22Rv1 (cell line): Measurements from ENCODE around the gene MX2.

Experiments used
- H3K27ac ChIP-seq: fragments of 450-650 bp; 2 replicates; pipeline ENCODE4 v1.5.1; 2017
- ZFX ChIP-seq: fragments of 450-650 bp; IDR thresholded peaks from 2 replicates; pipeline ENCODE4 v1.6.1; 2017; ENCODE audit warnings: antibody characterized with exemption, borderline replicate concordance
- TF ChIP-seq, protein P1 (sequence below): fragments of 450-650 bp; IDR thresholded peaks from 2 replicates; pipeline ENCODE4 v1.5.1; 2017; ENCODE audit warnings: mild to moderate bottlenecking

Gene MX2

DNA sequence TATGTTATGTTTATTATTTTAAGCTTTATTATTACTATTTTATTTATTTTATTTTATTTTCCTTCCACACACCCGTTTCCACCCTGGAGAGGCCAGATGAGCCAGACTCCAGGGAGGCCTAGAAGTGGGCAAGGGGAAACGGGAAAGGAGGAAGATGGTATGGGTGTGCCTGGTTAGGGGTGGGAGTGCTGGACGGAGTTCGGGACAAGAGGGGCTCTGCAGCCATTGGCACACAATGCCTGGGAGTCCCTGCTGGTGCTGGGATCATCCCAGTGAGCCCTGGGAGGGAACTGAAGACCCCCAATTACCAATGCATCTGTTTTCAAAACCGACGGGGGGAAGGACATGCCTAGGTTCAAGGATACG, 63.7 kb downstream of the MX2 start:
- H3K27ac ChIP-seq, result no peak overlapping the region
- TF ChIP-seq, protein P1, sequence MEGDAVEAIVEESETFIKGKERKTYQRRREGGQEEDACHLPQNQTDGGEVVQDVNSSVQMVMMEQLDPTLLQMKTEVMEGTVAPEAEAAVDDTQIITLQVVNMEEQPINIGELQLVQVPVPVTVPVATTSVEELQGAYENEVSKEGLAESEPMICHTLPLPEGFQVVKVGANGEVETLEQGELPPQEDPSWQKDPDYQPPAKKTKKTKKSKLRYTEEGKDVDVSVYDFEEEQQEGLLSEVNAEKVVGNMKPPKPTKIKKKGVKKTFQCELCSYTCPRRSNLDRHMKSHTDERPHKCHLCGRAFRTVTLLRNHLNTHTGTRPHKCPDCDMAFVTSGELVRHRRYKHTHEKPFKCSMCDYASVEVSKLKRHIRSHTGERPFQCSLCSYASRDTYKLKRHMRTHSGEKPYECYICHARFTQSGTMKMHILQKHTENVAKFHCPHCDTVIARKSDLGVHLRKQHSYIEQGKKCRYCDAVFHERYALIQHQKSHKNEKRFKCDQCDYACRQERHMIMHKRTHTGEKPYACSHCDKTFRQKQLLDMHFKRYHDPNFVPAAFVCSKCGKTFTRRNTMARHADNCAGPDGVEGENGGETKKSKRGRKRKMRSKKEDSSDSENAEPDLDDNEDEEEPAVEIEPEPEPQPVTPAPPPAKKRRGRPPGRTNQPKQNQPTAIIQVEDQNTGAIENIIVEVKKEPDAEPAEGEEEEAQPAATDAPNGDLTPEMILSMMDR, result no peak
- no peak for TF ChIP-seq ZFX

- no peak within 1 kb of the TSS for H3K27ac ChIP-seq
Measured at GRCh38 chr21:41425954-41426675, 64.3 kb downstream of the MX2 start, which contains the start of gene MX1. TSS of gene MX1 (plus strand) at chr21:41426239. CDS start at chr21:41432071, 5,832 bp downstream.

DNA sequence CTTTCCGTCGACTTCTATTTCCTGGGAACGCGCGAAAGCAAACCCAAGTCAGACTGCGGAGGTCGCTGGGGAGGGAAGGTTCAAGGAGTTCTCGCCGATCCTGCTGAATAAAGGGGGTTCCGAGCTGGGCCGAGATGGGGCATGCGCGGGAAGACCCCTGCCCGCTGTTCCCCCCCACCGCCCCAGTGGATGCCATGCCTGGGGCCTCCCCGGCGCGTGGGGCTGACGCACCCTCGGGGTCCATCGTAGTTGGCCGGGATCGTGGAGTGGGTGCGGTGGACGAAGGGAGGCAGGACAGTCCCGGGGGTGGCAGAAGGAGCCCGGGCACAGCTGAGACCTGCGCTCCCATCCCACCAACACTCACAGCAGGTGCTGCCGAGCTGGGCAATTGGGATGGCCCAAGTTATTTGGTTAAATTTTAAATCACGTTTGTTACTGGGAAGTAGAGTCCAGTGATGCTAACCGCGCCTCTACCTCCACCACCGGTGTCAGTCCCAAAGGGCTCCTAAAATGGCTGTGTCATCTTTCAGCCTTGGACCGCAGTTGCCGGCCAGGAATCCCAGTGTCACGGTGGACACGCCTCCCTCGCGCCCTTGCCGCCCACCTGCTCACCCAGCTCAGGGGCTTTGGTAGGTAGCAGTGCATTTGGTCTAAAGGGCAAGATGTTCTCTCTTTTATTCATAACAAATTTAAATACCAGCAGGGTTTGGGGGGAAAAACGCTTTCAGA, 65.0 kb downstream of the MX2 start:
- no peak for TF ChIP-seq ZFX
- TF ChIP-seq, protein P1, result no peak
- H3K27ac ChIP-seq, result no peak overlapping the region

More at GRCh38 chr21:41425954-41426675, 64.3 kb downstream of the MX2 start, which contains the start of gene MX1:
- no peak for TF ChIP-seq ZFX
- TF ChIP-seq, protein P1, result no peak

- no peak for TF ChIP-seq ZFX
- TF ChIP-seq, protein P1, result no peak
- no peak overlapping the region for H3K27ac ChIP-seq
Measured at GRCh38 chr21:41427556-41427955, 65.7 kb downstream of the MX2 start.

DNA sequence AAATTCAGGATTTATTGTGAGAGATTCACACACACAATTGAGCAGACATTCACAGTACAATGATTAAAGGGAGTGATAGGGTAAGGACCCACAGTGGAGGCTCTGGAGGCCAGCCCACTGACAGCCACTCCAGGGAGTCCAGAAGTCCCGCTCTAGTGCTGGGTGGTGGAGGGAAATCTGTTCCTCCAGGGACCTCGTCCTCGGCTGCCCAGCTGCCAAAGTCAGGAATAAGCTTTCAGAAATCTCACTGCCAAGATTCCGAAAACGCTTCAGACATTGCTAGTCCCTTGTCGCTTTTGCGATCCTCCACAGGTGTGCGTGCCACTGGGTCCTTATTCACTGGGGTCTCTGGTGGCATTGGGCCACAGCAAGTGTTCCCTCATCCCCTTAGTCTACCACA, 66.5 kb downstream of the MX2 start:
- no peak overlapping the region for H3K27ac ChIP-seq
- no peak for TF ChIP-seq ZFX
- TF ChIP-seq, protein P1, result no peak

DNA sequence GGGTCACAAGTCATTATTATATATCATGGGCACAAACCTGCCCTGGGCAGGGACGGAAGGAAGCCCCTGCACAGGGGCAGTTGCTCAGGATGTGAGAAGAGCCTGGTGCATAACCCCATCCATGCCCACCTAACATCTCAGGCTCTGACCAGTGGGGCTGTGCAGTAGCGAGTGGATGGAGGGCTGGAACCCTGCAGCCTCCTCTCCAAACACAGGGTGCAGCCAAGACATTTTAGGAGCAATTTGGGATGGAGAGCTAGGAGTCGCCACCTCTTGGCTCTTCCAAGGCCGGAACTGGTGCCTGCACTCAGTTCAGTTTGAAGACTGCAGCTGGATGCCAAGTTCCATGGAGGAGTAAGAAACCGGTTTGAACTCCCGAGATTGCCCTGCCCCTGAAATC, 67.0 kb downstream of the MX2 start:
- TF ChIP-seq, protein P1, result no peak
- TF ChIP-seq ZFX, result no peak
- H3K27ac ChIP-seq, result no peak overlapping the region

GRCh38 chr21:41429305-41429704, 67.5 kb downstream of the MX2 start:
- H3K27ac ChIP-seq, result no peak overlapping the region
- TF ChIP-seq ZFX, result no peak
- TF ChIP-seq, protein P1, result no peak
